ENCODE data around the gene MAST1. TPM values are rescaled to one million over a fixed set of nuclear protein-coding genes. Genes with fewer than 3 reads are reported as not detected.

The MAST1 gene
- total RNA-seq, 2 experiments from 2014 or later: 2.4 to 3.0 TPM

- CTCF ChIA-PET: interaction anchor here (1.3 to 14.2 kb wide), 4 partner anchors 11 to 56 kb away, joined by 4 to 480 read pairs (median 167); partner anchors contain the start of gene RNASEH2A
- peak; percentile 37 for DNase-seq
Observed at GRCh38 chr19:12790628-12791344, 47.5 kb upstream of the MAST1 start.

DNA sequence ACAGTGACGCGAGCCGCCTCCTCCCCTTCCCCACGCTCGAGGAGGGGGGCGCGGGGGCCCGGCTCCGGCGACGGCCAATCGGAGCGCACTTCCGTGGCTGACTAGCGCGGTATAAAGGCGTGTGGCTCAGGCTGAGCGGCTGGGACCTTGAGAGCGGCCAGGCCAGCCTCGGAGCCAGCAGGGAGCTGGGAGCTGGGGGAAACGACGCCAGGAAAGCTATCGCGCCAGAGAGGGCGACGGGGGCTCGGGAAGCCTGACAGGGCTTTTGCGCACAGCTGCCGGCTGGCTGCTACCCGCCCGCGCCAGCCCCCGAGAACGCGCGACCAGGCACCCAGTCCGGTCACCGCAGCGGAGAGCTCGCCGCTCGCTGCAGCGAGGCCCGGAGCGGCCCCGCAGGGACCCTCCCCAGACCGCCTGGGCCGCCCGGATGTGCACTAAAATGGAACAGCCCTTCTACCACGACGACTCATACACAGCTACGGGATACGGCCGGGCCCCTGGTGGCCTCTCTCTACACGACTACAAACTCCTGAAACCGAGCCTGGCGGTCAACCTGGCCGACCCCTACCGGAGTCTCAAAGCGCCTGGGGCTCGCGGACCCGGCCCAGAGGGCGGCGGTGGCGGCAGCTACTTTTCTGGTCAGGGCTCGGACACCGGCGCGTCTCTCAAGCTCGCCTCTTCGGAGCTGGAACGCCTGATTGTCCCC, 46.8 kb upstream of the MAST1 start, which contains the start of gene JUNB:
Gene JUNB (plus strand): TSS at position 142 of the 706 bp plus-strand sequence. CDS start 286 bp downstream, at position 428.
- ChIA-PET CTCF (interaction anchor here (1.3 to 14.2 kb wide), 5 partner anchors 11 to 56 kb away, joined by 4 to 480 read pairs (median 8); partner anchors contain the start of genes RNASEH2A and THSD8), POLR2A (interaction anchor here (0.5 to 3.3 kb wide), 25 partner anchors 9 to 460 kb away, joined by 3 to 97 read pairs (median 4); partner anchors contain the start of genes FBXW9, GET3, RNASEH2A and TNPO2)
- peaks cover 21% of the 10 kb centered on the region for H3K36me3 Mint-ChIP-seq (ENCODE audit: low read depth)
- H3K9me3 Mint-ChIP-seq: no peaks in the 10 kb centered on the region
- peak within 1 kb of the TSS; percentile 98 for H3K27ac Mint-ChIP-seq
- DNase-seq (peak; percentile 95), ATAC-seq (peak; percentile 42)
- H3K4me3 Mint-ChIP-seq: peak within 1 kb of the TSS; percentile 95
- peaks cover 44% of the 10 kb centered on the region for H3K4me1 Mint-ChIP-seq (ENCODE audit: low read depth)
- intact Hi-C loops (cut with micrococcal nuclease): no loop called here
- TF ChIP-seq CTCF (IDR thresholded peaks at IDR 0.05): no peak
- no peaks in the 10 kb centered on the region for H3K27me3 Mint-ChIP-seq

More at GRCh38 chr19:12790628-12791344, 47.5 kb upstream of the MAST1 start:
- Mint-ChIP-seq H3K36me3 (ENCODE audit: low read depth) (peaks cover 21% of the 10 kb centered on the region), H3K4me1 (ENCODE audit: low read depth) (peaks cover 37% of the 10 kb centered on the region), H3K27me3 (no peaks in the 10 kb centered on the region), H3K9me3 (no peaks in the 10 kb centered on the region), H3K4me3 (peak overlapping the region; percentile 95), H3K27ac (peak overlapping the region; percentile 98)
- intact Hi-C loops (cut with micrococcal nuclease): no loop called here
- ATAC-seq: no peak
- POLR2A ChIA-PET: interaction anchor here (0.5 to 3.3 kb wide), 23 partner anchors 8 to 459 kb away, joined by 3 to 97 read pairs (median 4); partner anchors contain the start of genes FBXW9, GET3, RNASEH2A and TNPO2
- TF ChIP-seq CTCF (IDR thresholded peaks at IDR 0.05): no peak

GRCh38 chr19:12792051-12792852, 46.1 kb upstream of the MAST1 start:
- TF ChIP-seq CTCF (IDR thresholded peaks at IDR 0.05): peak; percentile 10
- H3K27me3 Mint-ChIP-seq: no peaks in the 10 kb centered on the region
- peaks cover 22% of the 10 kb centered on the region for H3K36me3 Mint-ChIP-seq (ENCODE audit: low read depth)
- DNase-seq: peak; percentile 88
- H3K4me3 Mint-ChIP-seq: peak overlapping the region; percentile 95
- POLR2A ChIA-PET: interaction anchor here (0.9 to 3.3 kb wide), 27 partner anchors 10 to 360 kb away, joined by 3 to 97 read pairs (median 4); partner anchors contain the start of genes DHPS, FBXW9, GET3 and PRDX2
- no peak for ATAC-seq
- intact Hi-C loops (cut with micrococcal nuclease): no loop called here
- no peaks in the 10 kb centered on the region for H3K9me3 Mint-ChIP-seq
- CTCF ChIA-PET: interaction anchor here (1.3 to 14.2 kb wide), 8 partner anchors 10 to 93 kb away, joined by 3 to 480 read pairs (median 4); partner anchors contain the start of genes RNASEH2A and THSD8
- peak overlapping the region; percentile 98 for H3K27ac Mint-ChIP-seq
- peaks cover 44% of the 10 kb centered on the region for H3K4me1 Mint-ChIP-seq (ENCODE audit: low read depth)

DNA sequence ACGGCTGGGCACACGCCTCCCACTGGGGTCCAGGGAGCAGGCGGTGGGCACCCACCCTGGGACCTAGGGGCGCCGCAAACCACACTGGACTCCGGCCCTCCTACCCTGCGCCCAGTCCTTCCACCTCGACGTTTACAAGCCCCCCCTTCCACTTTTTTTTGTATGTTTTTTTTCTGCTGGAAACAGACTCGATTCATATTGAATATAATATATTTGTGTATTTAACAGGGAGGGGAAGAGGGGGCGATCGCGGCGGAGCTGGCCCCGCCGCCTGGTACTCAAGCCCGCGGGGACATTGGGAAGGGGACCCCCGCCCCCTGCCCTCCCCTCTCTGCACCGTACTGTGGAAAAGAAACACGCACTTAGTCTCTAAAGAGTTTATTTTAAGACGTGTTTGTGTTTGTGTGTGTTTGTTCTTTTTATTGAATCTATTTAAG, 45.4 kb upstream of the MAST1 start:
- H3K9me3 Mint-ChIP-seq: no peaks in the 10 kb centered on the region
- ATAC-seq (no peak), DNase-seq (no peak)
- ChIA-PET POLR2A (interaction anchor here (0.7 to 3.3 kb wide), 22 partner anchors 9 to 460 kb away, joined by 3 to 97 read pairs (median 4); partner anchors contain the start of genes DHPS, FBXW9, PRDX2 and RNASEH2A), CTCF (interaction anchor here (0.9 to 14.2 kb wide), 8 partner anchors 9 to 93 kb away, joined by 3 to 480 read pairs (median 4); partner anchors contain the start of gene THSD8)
- H3K4me3 Mint-ChIP-seq: peak overlapping the region; percentile 95
- intact Hi-C loops (cut with micrococcal nuclease): no loop called here
- TF ChIP-seq CTCF (IDR thresholded peaks at IDR 0.05): no peak
- peaks cover 44% of the 10 kb centered on the region for H3K4me1 Mint-ChIP-seq (ENCODE audit: low read depth)
- H3K27ac Mint-ChIP-seq: peak overlapping the region; percentile 98
- peaks cover 22% of the 10 kb centered on the region for H3K36me3 Mint-ChIP-seq (ENCODE audit: low read depth)
- no peaks in the 10 kb centered on the region for H3K27me3 Mint-ChIP-seq
